ENCODE results near the gene AUP1. TPM values are rescaled to one million over a fixed set of nuclear protein-coding genes. Genes with fewer than 3 reads are reported as not detected.

The AUP1 gene
- total RNA-seq, 2 donors from 2014 or later = 82.5 to 170 TPM

- Histone ChIP-seq H3K27me3 (peaks cover 0 to 17% of the 10 kb centered on the region in 2 donors), H3K9me3 (no peaks in the 10 kb centered on the region), H3K27ac (no peak overlapping the region), H3K36me3 (replicated peaks in 1 of 2; ENCODE audit: insufficient read depth in 1 of 2, low read depth in 2 of 2) (peaks cover 0 to 4% of the 10 kb centered on the region in 2 donors), H3K4me1 (no peaks in the 10 kb centered on the region), H3K4me3 (no peak overlapping the region)
- no peak for ATAC-seq
- 57 to 66% methylated on average over 3 of the region's 3 CpGs for WGBS, 2 donors
- intact Hi-C loops (cut with DNase I) = no loop called here
- TF ChIP-seq POLR2A (IDR thresholded peaks at IDR 0.05) = no peak
- no peak for TF ChIP-seq CTCF (IDR thresholded peaks at IDR 0.05)
- DNase-seq = no peak
Observed at GRCh38 chr2:74522516-74522915, 7.0 kb downstream of the AUP1 start.

- ATAC-seq (no peak), DNase-seq (no peak)
- Histone ChIP-seq H3K4me3 (no peak overlapping the region), H3K9me3 (no peaks in the 10 kb centered on the region), H3K4me1 (peaks cover 39% of the 10 kb centered on the region), H3K27me3 (peaks cover 0 to 67% of the 10 kb centered on the region in 2 donors), H3K36me3 (replicated peaks in 1 of 2; ENCODE audit: insufficient read depth in 1 of 2, low read depth in 2 of 2) (no peaks in the 10 kb centered on the region), H3K27ac (no peak overlapping the region)
- intact Hi-C loops (cut with DNase I) = no loop called here
- 60 to 68% methylated on average over 13 of the region's 13 CpGs for WGBS, 2 donors
- no peak for TF ChIP-seq POLR2A (IDR thresholded peaks at IDR 0.05)
- no peak for TF ChIP-seq CTCF (IDR thresholded peaks at IDR 0.05)
Observed at GRCh38 chr2:74516650-74517049, 12.9 kb downstream of the AUP1 start.

- H3K27ac ChIP-seq = no peak overlapping the region
- 4 to 10% methylated on average over 11 to 72 of the region's 72 CpGs for WGBS, 2 donors
- no peak for TF ChIP-seq POLR2A (IDR thresholded peaks at IDR 0.05)
- no peak for TF ChIP-seq CTCF (IDR thresholded peaks at IDR 0.05)
- H3K4me3 ChIP-seq = no peak overlapping the region
- intact Hi-C loops (cut with DNase I) = no loop called here
- no peaks in the 10 kb centered on the region for H3K36me3 ChIP-seq (replicated peaks in 1 of 2; ENCODE audit: insufficient read depth in 1 of 2, low read depth in 2 of 2)
- peaks cover 39% of the 10 kb centered on the region for H3K4me1 ChIP-seq
- peak; percentile 58 to 73 (median 66) for DNase-seq
- peak; percentile 82 for ATAC-seq
- peaks cover 0 to 69% of the 10 kb centered on the region in 2 donors for H3K27me3 ChIP-seq
- no peaks in the 10 kb centered on the region for H3K9me3 ChIP-seq
Observed at GRCh38 chr2:74515981-74516633, 13.4 kb downstream of the AUP1 start.

GRCh38 chr2:74515271-74515980, 14.1 kb downstream of the AUP1 start:
- Histone ChIP-seq H3K27ac (no peak overlapping the region), H3K4me1 (peaks cover 39% of the 10 kb centered on the region), H3K9me3 (no peaks in the 10 kb centered on the region), H3K36me3 (replicated peaks in 1 of 2; ENCODE audit: insufficient read depth in 1 of 2, low read depth in 2 of 2) (no peaks in the 10 kb centered on the region), H3K27me3 (peaks cover 0 to 76% of the 10 kb centered on the region in 2 donors), H3K4me3 (no peak overlapping the region)
- WGBS, 2 donors = 7 to 11% methylated on average over 9 to 40 of the region's 60 CpGs
- ATAC-seq = peak; percentile 50
- TF ChIP-seq CTCF (IDR thresholded peaks at IDR 0.05) (no peak), POLR2A (IDR thresholded peaks at IDR 0.05) (no peak)
- DNase-seq = no peak
- intact Hi-C loops (cut with DNase I) = no loop called here

Measured in body of pancreas (tissue), 4 donors.